HG03354 (cell line): ENCODE results near the gene CCR9.

Experiments used
- ATAC-seq: cut with Tn5 transposase; IDR thresholded peaks from one replicate; pipeline ENCODE4 v1.9.1; 2021; ENCODE audit warnings: mild to moderate bottlenecking; ENCODE audit not compliant: unreplicated experiment, poor library complexity, severe bottlenecking

CCR9 gene

DNA sequence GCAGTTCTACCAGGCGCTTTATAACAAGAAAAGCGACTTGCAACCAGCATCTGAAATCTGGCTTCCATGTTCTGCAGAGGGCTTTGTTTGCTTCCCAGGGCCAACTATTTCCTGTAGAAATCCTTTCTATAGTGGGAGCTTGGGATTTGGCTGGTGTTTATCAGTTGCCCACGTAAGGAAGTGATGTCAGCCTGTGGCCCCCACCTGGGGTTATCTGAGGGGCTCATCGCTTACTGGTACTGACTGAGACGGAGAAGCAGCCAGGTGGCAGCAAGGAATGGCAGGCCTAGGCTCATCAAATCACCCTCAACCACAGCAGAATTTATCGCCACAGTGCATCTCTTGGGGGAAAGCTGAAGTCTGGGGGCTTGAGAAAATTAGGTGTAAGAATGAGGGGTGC lies 14.6 kb upstream of the CCR9 start:
- ATAC-seq = no peak

DNA sequence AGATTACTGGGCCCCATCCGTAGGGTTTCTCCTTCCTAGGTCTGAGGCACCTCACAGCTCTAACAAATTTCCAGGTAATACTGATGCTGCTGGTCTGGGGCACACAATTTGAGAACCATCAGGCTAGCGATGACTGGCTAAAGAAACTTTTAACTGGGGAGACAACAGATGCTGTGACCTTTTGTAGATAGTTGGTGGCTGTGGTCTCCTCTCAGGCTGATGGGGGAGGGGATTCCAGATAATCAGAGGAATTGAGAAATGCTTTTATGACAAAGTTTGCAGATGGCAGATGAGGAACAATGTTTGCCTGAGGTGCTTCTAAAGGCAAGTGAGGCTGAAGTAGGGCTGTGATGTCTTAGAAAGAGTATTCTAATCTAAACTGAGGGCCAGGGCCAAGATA lies 13.8 kb upstream of the CCR9 start:
- no peak for ATAC-seq

DNA sequence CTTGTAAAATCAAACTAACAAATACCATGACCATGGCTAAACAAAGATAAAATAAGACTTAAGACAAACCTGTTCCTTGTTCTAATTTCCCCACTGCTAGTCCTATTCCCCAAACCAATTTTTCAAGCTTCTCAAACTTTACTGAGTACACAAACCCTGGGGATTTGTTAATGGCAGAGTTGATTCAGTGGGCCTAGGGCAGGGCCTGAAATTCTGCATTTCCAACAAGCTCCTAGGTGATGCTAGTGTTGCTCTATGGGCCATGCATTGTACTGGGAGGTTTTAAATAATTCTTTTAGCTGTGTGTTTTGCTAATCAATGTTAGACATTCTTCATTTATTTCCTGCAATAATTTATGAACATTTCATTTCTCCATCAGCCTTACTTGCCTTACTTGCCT lies 13.3 kb upstream of the CCR9 start:
- no peak for ATAC-seq

DNA sequence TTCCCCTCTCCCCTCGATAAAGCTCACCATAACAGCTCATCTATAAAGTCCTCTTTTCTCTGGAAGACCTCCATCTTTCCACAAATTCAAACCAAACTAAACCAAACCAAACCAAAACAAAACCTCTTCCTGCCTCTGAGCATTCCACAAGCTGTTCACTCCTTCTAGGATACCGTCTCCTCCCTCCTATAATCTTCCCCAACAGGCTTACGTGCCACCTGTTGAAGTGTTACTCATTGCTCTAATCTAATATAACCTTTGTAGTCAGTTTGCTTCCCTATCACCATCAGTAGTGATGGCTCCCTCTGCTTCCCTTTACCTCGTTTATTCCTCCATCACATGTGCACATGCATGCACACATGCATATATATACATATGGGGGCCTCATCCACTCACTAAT lies 12.7 kb upstream of the CCR9 start:
- ATAC-seq = no peak

DNA sequence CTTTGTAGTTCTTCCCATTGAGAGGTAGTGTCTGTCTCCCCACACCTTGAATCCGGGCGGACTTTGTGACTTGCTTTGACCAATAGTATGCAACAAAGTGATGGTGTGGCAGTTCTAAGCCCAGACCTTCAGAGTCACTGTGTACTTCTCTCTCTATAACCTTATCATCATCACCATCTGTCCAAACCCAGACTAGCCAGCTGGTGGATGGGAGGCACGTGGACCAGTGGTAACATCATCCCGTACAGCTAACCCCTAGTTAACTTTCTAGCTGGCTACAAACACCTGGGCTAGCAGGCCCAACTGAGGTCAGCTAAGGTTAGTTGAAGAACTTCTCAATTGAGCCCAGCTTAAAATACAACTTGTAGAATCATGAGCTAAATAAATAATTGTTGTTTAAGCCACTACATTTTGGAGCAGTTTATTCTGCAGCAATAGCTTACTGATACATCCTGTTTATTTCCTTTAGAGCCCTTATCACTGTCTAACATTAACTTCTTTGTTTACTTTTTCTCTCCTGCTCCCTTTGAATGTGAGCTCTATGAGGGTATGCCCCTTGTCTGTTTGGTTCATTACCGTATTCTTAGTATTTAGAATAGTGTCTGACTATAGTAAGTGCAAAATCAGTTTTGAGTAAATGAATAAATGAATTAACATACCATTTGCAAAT lies 11.5 kb upstream of the CCR9 start:
- no peak for ATAC-seq

DNA sequence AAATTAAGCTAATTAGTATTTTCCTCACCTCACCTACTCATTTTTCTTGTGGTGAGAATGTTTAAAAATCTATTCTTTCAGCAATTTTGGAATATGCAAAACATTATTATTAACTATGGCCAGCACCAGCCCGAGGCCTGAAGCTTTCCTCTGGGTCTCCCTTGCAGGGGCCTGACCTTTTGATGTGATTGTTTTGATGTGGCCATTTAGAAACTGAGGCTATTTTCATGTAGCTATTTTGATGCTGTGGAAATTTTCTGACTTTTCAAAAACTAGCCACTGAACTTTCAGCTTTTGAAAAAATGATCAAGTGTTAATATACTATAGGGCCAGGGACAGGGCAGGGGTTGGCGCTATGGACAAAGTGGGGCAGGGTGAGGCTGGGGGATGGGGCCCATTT lies 8.2 kb upstream of the CCR9 start:
- ATAC-seq = no peak

DNA sequence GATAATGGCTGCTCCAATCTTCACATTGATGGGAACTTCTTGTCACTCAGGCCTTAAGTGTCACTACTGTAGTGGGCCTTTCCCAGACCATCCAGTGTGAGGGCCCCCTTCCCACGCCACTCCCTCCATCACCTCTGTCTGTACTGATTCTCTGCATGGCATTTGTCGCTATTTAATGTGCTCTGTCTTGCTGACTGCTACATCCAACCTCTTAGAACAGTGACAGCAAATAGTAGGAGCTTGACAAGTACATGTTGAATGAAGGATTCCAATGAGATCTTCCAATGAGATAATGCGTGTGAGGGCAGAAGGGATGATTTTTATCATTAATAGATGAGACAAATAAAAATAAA lies 5.6 kb upstream of the CCR9 start:
- ATAC-seq = no peak

DNA sequence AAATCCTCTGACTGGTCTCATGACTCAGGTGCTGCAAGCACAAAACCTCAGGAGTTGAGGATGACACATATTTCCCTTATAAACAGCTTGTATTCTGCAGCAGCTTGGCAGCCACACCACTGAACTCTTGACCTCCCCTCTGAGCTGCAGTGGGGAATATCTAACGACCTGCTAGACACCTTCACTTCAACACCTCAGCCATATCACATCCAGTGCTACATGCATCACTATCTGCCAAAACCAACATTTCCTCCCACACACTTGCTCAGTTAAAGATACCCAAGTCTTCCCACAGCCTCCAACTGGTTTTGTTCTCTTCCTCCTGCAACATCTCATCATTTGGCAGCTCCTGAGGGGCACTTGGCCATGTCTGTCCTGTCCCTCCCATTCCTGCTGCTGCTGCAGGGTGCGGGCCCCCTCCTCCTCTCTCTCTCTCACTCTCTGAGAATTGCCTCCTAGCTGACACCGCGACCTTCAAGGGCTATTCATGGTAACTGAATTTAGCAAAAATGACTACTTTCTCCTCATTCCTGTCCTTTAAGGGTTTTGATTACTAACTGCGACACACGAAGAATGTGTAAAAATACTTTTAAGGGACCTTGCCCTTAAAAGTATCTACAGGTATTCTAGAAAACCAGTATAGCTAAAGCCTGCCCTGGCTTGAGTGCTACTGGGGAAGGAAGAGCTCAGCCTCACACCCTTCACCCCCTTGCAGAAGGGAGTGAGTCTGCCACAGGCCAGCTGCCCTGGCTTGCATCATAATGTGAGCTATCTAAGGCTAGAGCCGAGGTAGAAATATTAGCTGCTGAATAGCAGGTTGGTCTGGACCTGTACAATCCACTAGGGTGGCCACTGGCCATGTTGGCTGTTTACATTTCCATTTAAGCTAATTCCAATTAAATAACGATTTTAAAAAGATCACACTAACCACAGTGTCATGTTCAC lies 5.0 kb upstream of the CCR9 start:
- no peak for ATAC-seq

DNA sequence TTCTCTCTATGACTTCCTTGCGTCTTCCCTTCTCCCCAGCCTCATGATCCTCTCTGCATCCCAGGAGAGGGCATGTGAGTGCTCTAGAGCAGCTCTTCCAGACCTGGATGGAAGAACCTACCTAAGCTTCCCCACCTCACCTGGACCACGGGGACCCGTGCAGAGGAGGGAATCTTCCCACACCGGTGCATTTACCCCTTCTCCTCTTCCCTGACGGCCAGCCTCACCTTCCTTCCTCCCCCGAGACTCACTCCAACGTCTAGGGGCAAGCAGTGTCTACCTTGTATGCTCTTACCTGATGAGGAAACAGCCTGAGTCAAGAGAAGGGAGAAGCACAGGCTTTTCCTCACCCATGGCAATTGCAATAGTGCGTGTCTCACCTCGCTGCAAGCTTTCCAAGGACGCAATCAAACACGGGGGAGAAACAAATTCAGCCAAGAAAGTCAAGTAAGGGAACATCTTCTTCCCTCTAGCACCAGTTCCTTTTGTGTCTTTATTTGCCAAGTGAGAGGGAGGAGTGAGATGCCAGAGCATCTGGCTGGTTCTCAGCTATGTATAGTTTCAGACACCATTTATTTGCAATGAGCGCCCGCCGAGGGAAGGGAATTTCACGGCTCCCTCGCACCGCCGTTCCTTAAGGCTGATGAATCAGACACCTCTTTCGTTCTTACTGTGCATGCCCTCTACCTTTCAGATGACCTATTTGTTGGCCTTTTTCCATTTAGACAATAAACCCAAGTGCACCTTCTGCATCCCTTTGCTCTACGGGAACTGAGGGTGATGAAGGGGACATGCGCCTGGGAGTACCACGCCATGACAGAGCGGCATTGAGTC lies 1.8 kb upstream of the CCR9 start:
- ATAC-seq = no peak

DNA sequence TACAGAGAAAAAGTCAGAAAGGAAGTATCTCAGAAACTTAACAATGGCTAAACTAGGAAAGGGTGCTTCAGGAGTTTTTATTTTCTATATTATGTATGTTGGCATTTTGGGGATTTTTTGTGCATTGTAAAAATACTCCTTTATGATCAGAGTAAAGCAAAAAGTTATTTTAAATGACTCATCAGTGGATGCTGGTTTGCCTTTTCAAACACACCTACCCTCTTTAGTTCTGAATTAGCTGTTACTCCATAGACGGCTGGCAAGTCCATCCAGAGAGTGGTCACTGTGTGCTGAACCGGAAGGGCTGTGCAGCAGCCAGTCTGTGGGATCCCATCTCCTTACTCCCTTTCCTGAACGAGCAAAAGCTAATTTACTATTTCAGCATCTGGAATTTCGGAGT lies 942 bp downstream of the CCR9 start:
- no peak for ATAC-seq

DNA sequence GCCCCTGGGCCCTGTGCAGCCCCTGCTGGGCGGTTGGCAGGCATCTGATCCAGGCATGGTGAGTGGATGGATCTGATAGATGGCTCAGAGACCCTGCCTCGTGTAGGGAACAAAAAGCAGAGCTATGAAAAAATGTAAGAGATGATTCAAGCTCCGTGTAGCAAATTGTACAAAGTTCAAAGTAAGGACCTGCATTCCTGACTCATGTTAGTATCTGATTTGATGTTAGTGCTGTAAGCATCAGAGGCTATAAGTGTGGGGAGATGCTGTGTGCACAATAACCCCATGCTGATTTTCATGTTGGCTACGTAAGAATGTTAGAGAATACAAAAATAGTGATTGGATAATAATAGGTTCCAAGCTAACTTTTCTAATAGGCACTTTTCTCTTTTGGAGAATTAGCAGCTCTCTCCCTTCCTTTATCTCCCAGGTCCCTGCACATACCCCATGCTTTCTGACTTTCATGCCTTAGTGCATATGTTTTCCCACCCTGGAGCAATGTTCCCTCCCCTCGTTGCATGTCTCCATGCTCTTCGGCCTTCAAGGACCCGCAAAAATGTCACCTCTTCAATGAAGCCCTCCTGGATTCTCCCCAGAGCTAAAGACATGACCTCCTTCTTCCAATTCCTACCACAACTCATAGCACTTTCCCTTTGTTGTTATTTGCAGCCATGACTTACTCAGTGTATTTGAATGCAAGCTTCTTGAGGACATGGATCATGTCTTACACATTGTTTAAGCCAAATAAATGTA lies 1.6 kb downstream of the CCR9 start:
- no peak for ATAC-seq

DNA sequence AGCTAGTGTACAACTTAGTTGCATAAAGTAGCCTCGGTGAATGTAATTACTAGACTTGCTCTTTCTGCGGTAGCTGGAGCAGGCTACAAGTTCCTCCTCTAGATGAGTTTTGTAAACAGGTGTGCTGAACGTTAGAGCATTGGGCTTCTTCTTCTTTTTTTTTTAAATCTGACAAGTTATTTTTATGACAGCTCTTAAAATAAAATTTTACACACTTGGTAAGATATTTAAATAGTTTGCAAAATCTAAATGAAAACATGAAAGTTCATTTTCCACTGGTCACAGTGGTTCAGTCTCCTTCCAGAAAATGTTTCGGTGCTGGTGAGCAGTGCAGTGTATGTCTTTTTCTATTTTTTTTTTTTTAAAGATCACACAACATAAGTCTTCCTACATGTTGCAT lies 3.0 kb downstream of the CCR9 start:
- ATAC-seq = no peak

DNA sequence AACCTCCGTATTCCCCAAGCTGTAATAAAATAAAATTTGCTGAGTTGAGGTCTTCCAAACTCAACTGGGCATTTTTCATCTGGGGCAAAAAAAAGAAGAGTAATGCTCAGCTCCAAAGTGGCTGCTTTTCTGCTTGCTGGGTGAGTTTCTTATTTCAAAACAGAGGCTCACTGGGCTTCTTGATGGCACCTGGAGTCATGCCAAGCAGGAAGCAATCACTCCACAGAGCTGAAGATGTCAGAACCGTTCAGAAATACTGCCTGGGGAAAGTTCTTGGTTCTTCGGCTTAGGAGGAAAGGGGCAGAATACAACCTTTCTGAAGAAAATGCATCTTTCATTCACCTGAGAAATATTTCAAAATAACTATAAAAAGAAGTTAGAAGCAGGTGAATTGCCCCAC lies 4.1 kb downstream of the CCR9 start:
- ATAC-seq = no peak

DNA sequence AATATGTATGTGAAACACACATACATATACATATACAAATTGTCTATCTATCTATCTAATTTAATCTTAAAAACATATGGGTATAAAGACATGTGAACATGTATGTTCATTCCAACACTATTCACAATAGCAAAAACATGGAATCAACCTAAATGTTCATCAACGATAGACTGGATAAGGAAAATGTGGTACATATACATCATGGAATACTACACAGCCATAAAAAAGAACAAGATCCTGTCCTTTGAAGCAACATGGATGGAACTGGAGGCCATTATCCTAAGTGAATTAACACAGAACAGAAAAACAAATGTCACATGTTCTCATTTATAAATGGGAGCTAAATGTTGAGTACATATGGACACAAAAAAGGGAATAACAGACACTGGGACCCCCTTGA lies 5.8 kb downstream of the CCR9 start:
- ATAC-seq = no peak

DNA sequence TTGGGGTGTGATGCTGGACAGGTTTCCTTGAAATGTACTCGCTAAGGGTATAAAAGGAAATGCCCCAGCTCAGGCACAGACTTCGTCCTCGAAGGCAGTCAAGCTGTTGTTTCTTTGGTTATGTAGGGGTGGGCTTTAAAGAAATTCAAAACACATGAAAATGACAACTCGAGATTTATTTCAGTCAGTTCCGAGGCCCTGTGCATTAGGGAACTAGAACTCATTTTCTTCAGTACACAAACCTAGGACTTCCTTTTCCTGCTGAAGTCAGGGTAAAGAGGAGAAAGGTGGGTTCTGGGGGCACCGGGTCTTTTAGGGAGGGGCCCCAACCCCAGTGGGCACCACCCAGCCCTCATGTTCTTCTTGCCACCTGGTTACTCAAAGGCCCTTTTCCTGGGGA lies 7.7 kb downstream of the CCR9 start:
- no peak for ATAC-seq

DNA sequence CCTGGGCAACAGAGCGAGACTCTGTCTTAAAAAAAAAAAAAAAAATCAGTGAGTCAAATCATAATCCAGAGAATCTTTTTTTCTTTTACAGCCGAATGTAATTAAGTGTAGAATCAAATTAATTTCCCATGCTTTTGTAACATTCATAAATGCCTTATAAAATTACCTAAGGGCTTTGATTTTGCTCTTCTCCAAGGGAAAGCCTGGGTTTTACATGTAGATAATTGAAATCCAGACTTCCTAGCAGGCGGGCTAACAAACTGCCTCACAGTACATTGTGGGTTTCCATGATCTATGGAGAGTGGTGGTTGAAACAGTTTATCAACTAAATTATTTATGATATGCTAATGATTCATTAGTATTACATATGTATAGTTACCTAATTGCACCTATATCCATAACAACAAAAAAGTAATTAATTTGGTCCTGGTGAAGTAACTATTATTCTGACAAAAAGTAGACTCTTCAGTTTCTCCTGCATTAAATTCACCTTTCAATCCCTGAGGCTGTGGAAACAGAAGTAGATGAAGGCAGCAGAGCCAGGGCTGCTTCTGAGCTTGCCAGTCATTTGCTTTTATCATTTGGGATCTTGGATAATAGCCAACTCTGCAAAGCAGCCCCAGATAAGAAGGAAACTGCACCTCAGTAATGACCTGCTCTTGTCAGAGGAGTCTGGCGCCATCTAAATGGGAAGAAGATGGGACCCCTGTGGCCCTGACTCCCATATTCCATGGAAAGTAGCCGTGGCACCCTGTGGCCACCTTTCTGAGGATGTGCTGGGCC lies 9.5 kb downstream of the CCR9 start:
- no peak for ATAC-seq

DNA sequence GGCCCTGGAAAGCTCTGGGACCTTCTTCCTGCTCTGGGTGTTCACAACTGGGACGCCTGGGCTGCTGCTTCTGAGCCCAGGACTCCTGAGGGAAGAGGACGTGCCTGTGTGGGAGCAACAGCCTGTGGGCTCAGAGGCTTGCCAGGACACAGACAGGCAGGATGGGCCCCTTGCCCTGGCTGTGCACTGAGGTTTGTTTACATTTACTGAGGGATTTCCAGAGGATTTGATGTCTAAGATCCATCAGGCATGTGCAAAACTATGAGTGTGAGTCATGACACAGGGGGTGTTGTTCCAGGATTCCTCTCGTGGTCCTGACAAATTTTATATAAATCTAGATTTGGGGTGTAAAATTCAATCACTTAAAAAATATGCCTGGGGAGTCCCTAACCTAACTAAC lies 10.6 kb downstream of the CCR9 start:
- ATAC-seq = no peak

DNA sequence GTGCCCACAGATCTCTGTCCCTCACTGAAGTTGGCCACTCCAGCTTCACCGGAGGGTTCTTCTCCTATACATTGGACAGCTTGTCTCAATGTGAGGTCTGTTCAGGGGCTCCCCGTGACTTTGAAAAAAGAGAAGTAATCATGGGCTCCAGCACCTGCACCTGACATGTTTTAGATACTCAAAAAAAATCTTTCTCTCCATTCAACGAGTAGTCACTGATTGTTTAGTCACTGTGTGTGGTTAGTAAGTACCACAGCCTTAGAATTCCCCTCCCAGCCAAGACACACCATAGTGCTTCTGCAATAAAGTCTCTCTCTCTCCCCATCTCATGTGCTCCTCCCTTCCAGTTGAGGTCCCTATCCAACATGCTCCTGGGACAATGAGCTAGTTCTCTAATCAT lies 18.6 kb downstream of the CCR9 start:
- ATAC-seq = no peak

DNA sequence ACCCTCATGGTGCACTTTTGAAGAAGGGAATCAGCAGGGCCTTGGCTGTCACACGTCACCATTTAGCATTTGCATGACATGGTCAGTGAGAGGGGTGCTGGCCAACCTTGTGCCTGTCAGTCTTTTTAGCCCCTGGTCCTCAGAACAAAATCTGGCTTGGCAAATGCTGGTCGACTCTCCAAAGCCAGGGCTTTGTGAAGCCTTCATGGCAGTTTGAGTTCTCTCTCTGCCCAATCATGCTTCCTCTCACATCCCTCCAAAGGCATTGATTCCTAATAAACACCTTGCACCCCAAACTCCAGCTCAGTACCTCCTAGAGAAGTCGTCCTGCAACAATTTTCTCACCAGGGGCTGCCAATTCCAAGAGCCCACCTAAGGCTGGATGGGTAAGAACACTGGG lies 19.4 kb downstream of the CCR9 start:
- ATAC-seq = no peak
